HL-60 (cell line): ENCODE results near the gene ADTRP.
A peak's percentile ranks its signal among the peaks of the same experiment; 100 is the strongest.

Experiments used
- DNase-seq, 2 experiments: peaks; one replicate each; pipeline ENCODE4 v3.0.0-alpha.2; 2010 to 2020; ENCODE audit warnings: low read depth in 1 of 2, low spot score in 1 of 2
- H3K27ac ChIP-seq: fragments of 250-450 bp; sonication (Bioruptor Pico); replicated peaks from 2 replicates; pipeline ENCODE4 v1.5.1; 2020; ENCODE audit warnings: mild to moderate bottlenecking, moderate library complexity
- H3K27me3 ChIP-seq: fragments of 250-450 bp; sonication (Bioruptor Pico); 2 replicates; pipeline ENCODE4 v1.5.1; 2021; ENCODE audit warnings: mild to moderate bottlenecking, moderate library complexity; ENCODE audit not compliant: insufficient read depth, poor library complexity, severe bottlenecking
- H3K4me3 ChIP-seq: replicated peaks from 2 replicates; pipeline ENCODE4 v1.5.1; 2011; ENCODE audit warnings: mild to moderate bottlenecking, control low read depth, low read length; ENCODE audit not compliant: insufficient read depth
- CTCF ChIP-seq: IDR thresholded peaks from one replicate; pipeline ENCODE4 v1.5.1; 2011; ENCODE audit warnings: low read length, control low read depth, inconsistent platforms; ENCODE audit not compliant: insufficient read depth
- GABPA ChIP-seq: IDR thresholded peaks from 2 replicates; pipeline ENCODE4 v1.6.1; 2012; ENCODE audit warnings: low read depth
- POLR2AphosphoS5 ChIP-seq: IDR thresholded peaks from 2 replicates; pipeline ENCODE4 v1.6.1; 2012; ENCODE audit warnings: low read depth
- SPI1 ChIP-seq: IDR thresholded peaks from 2 replicates; pipeline ENCODE4 v1.6.1; 2012; ENCODE audit warnings: low read depth, mild to moderate bottlenecking, borderline replicate concordance
- TF ChIP-seq, protein P1 (sequence below): IDR thresholded peaks from 2 replicates; pipeline ENCODE4 v1.6.1; 2012; ENCODE audit warnings: low read depth; ENCODE audit not compliant: insufficient replicate concordance

ADTRP gene

GRCh38 chr6:11700118-11700718 lies 78.4 kb downstream of the ADTRP start:
- peak in 1 of 2 experiments; percentile 23 for DNase-seq
- TF ChIP-seq SPI1 (no peak), CTCF (no peak), POLR2AphosphoS5 (no peak), GABPA (no peak)
- TF ChIP-seq, protein P1, sequence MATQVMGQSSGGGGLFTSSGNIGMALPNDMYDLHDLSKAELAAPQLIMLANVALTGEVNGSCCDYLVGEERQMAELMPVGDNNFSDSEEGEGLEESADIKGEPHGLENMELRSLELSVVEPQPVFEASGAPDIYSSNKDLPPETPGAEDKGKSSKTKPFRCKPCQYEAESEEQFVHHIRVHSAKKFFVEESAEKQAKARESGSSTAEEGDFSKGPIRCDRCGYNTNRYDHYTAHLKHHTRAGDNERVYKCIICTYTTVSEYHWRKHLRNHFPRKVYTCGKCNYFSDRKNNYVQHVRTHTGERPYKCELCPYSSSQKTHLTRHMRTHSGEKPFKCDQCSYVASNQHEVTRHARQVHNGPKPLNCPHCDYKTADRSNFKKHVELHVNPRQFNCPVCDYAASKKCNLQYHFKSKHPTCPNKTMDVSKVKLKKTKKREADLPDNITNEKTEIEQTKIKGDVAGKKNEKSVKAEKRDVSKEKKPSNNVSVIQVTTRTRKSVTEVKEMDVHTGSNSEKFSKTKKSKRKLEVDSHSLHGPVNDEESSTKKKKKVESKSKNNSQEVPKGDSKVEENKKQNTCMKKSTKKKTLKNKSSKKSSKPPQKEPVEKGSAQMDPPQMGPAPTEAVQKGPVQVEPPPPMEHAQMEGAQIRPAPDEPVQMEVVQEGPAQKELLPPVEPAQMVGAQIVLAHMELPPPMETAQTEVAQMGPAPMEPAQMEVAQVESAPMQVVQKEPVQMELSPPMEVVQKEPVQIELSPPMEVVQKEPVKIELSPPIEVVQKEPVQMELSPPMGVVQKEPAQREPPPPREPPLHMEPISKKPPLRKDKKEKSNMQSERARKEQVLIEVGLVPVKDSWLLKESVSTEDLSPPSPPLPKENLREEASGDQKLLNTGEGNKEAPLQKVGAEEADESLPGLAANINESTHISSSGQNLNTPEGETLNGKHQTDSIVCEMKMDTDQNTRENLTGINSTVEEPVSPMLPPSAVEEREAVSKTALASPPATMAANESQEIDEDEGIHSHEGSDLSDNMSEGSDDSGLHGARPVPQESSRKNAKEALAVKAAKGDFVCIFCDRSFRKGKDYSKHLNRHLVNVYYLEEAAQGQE, result no peak
- no peaks in the 10 kb centered on the region for H3K27me3 ChIP-seq
- H3K27ac ChIP-seq, result no peak overlapping the region
- no peak overlapping the region for H3K4me3 ChIP-seq

DNA sequence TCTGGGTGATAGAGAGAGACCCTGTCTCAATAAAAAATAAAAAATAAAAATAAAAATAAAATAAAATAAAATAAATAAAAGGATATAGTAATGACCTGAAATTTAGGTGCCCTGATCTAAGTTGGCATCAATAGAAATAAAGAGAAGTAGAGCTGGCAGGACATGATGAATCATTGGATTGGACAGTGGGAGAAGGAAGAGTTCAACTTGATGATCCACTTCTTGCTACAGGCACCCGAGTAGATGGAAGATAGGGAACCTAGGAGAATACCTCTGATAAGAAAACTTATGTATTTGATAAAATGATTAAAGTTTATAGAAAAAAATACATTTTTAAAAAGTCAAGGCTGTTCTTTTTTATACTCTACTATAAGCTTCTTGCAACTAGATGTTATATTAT lies 79.0 kb downstream of the ADTRP start:
- no peak for TF ChIP-seq CTCF
- no peak for TF ChIP-seq GABPA
- no peak for TF ChIP-seq POLR2AphosphoS5
- TF ChIP-seq, protein P1, result no peak
- no peak for TF ChIP-seq SPI1
- DNase-seq, result no peak
- no peak overlapping the region for H3K27ac ChIP-seq
- no peak overlapping the region for H3K4me3 ChIP-seq
- H3K27me3 ChIP-seq, result no peaks in the 10 kb centered on the region

DNA sequence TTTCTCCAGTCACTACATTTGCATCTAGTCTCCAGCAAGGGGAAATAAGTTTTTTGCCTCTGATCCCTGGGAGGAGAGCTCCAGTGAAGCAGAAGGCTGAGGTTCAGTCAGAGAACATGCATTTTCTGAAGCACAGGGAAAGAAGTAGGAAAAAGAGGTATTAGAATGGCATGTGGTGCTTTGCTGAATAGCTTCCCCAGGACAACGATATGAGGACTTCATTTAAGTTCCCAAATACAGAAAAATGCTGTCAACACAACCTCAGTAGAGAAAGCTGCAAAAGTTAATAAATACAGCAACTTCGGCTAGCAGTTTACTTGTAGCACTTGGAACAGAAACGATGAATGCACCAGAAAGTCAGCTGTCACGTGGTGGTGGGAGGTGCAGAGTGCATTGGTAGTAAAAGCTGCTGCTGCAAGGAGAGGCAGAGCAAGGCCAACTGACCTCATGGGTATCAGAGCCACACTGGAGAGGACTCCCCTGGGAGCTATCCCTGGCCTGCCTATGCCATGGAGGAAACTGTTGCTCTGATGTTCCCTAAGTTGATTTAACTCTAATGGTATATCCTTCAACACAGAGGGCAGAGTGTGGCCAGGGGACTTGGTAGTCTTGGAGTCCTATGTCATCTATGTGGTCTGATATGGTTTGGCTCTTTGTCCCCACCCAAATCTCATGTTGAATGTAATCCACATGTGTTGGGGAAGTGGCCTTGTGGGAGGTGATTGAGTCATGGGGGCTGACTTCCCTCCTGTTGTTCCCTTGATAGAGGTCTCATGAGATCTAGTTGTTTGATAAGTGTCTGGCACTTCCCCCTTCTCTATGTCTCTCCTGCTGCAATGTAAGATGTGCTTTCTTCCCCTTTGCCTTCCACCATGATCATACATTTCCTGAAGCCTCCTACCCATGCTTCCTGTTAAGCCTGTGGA lies 85.9 kb downstream of the ADTRP start:
- H3K27me3 ChIP-seq, result no peaks in the 10 kb centered on the region
- peak; percentile 77 for TF ChIP-seq POLR2AphosphoS5
- no peak for TF ChIP-seq CTCF
- TF ChIP-seq SPI1, result peak; percentile 98
- TF ChIP-seq, protein P1, result no peak
- TF ChIP-seq GABPA, result no peak
- peak; percentile 90 to 91 for DNase-seq
- H3K4me3 ChIP-seq, result no peak overlapping the region
- peak overlapping the region; percentile 4; the same call in 1 of the 2 replicates for H3K27ac ChIP-seq
